ENCODE data around the gene LTB. TPM values are rescaled to one million over a fixed set of nuclear protein-coding genes. Genes with fewer than 3 reads are reported as not detected.

Gene LTB
- total and polyA plus RNA-seq, 9 of the 15 experiments (the other 6 are each of a cell fraction or from before 2014, with no cell fraction given), result 0.07 to 0.51 TPM; not detected in 7

GRCh38 chr6:31541059-31541657, 41.1 kb downstream of the LTB start (continued):
- no peak for TF ChIP-seq ZBTB5 (IDR thresholded peaks at IDR 0.05)
- no peak for TF ChIP-seq ESRRB (CRISPR knock-in tag; IDR thresholded peaks at IDR 0.05; ENCODE audit: borderline replicate concordance)
- no peak for TF ChIP-seq NBN (IDR thresholded peaks at IDR 0.05; ENCODE audit: low read depth)
- TF ChIP-seq PHB (CRISPR knock-in tag; IDR thresholded peaks at IDR 0.05), result no peak
- no peak for TF ChIP-seq EZH2 (IDR thresholded peaks at IDR 0.05; ENCODE audit: borderline replicate concordance, low read depth, low read length)
- TF ChIP-seq OTX1 (CRISPR knock-in tag; IDR thresholded peaks at IDR 0.05), result no peak
- no peak for TF ChIP-seq ZNF224 (CRISPR knock-in tag; IDR thresholded peaks at IDR 0.05)
- no peak for TF ChIP-seq SAFB2 (IDR thresholded peaks at IDR 0.05; ENCODE audit: borderline replicate concordance, low read depth, low read length, severe bottlenecking)
- TF ChIP-seq KAT7 (CRISPR knock-in tag; IDR thresholded peaks at IDR 0.05; ENCODE audit: borderline replicate concordance), result peak; percentile 39; the same call in 1 of the 2 replicates
- TF ChIP-seq ZNF780A (CRISPR knock-in tag; IDR thresholded peaks at IDR 0.05), result no peak
- no peak for TF ChIP-seq ZFP1 (CRISPR knock-in tag; IDR thresholded peaks at IDR 0.05)
- no peak for TF ChIP-seq ZNF274 (IDR thresholded peaks at IDR 0.05; ENCODE audit: borderline replicate concordance, low read depth, low read length)
- TF ChIP-seq ZFX (CRISPR knock-in tag; IDR thresholded peaks at IDR 0.05), result no peak
- 0 out of 2 replicates have a peak, but pooled peaks have one; percentile 31 for TF ChIP-seq FOXP1 (CRISPR knock-in tag; IDR thresholded peaks at IDR 0.05)
- no peak for TF ChIP-seq HNRNPUL1 (IDR thresholded peaks at IDR 0.05; ENCODE audit: low read length)
- TF ChIP-seq, protein P1, sequence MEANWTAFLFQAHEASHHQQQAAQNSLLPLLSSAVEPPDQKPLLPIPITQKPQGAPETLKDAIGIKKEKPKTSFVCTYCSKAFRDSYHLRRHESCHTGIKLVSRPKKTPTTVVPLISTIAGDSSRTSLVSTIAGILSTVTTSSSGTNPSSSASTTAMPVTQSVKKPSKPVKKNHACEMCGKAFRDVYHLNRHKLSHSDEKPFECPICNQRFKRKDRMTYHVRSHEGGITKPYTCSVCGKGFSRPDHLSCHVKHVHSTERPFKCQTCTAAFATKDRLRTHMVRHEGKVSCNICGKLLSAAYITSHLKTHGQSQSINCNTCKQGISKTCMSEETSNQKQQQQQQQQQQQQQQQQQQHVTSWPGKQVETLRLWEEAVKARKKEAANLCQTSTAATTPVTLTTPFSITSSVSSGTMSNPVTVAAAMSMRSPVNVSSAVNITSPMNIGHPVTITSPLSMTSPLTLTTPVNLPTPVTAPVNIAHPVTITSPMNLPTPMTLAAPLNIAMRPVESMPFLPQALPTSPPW (CRISPR knock-in tag; IDR thresholded peaks at IDR 0.05), result peak; percentile 37; the same call in 1 of the 2 replicates
- TF ChIP-seq ZBED1 (IDR thresholded peaks at IDR 0.05), result no peak
- no peak for TF ChIP-seq MAZ (CRISPR knock-in tag; conservative IDR thresholded peaks at IDR 0.05 in 1 of 2, IDR thresholded peaks at IDR 0.05 in 1 of 2)
- TF ChIP-seq SP1 (CRISPR knock-in tag; IDR thresholded peaks at IDR 0.05), result no peak
- TF ChIP-seq ZNF699 (CRISPR knock-in tag; IDR thresholded peaks at IDR 0.05; ENCODE audit: insufficient replicate concordance), result no peak
- TF ChIP-seq ZBTB11 (CRISPR knock-in tag; IDR thresholded peaks at IDR 0.05), result no peak

Measured in K562 (cell line).